WTC11 (cell line): ENCODE measurements around the gene ST6GALNAC6. TPM values are rescaled to one million over a fixed set of nuclear protein-coding genes. Genes with fewer than 3 reads are reported as not detected.
A peak's percentile ranks its signal among the peaks of the same experiment; 100 is the strongest.

Experiments
- ATAC-seq: fragments of 200-7000 bp; cut with Tn5 transposase; 2 replicates; pipeline ENCODE4 v1.10.0; 2021; ENCODE audit warnings: mild to moderate bottlenecking, moderate library complexity
- CTCF ChIA-PET: fragments of 300-600 bp; sonication (Branson Sonifier 250); formaldehyde crosslinking; loops from one replicate; lab custom pipeline; 2021; ENCODE audit warnings: antibody characterized with exemption; lab: Charles Lee
- POLR2A ChIA-PET: fragments of 350-600 bp; sonication (Branson Sonifier 250); formaldehyde crosslinking; loops from one replicate; lab custom pipeline; 2021; ENCODE audit warnings: antibody characterized with exemption; lab: Charles Lee
- DNase-seq: peaks from one replicate; pipeline ENCODE4 v3.0.0; 2021; ENCODE audit warnings: low spot score
- H3K27ac Mint-ChIP-seq: 2 replicates; pipeline ENCODE4 v1.8.0; 2021; ENCODE audit warnings: mixed read lengths
- H3K27me3 Mint-ChIP-seq: 2 replicates; pipeline ENCODE4 v1.8.0; 2021; ENCODE audit warnings: low read depth, mild to moderate bottlenecking, moderate library complexity, mixed read lengths
- H3K36me3 Mint-ChIP-seq: 2 replicates; pipeline ENCODE4 v1.8.0; 2021; ENCODE audit warnings: mixed read lengths
- H3K4me1 Mint-ChIP-seq: 2 replicates; pipeline ENCODE4 v1.8.0; 2022; ENCODE audit warnings: mixed read lengths
- H3K4me3 Mint-ChIP-seq: 2 replicates; pipeline ENCODE4 v1.8.0; 2021; ENCODE audit warnings: mild to moderate bottlenecking, moderate library complexity, mixed read lengths
- H3K9me3 Mint-ChIP-seq: 2 replicates; pipeline ENCODE4 v1.8.0; 2021; ENCODE audit warnings: mixed read lengths
- ATF1 ChIP-seq: sonication (generic); formaldehyde crosslinking; IDR thresholded peaks from 2 replicates; pipeline ENCODE4 v1.8.1; 2023; ENCODE audit warnings: mild to moderate bottlenecking, moderate library complexity, missing genetic modification reagents
- ELF4 ChIP-seq: sonication (generic); formaldehyde crosslinking; IDR thresholded peaks from 2 replicates; pipeline ENCODE4 v1.8.1; 2022; ENCODE audit warnings: low read depth, mild to moderate bottlenecking, moderate library complexity, missing genetic modification reagents
- EMX1 ChIP-seq: fragments of 250-450 bp; sonication (Bioruptor Pico); IDR thresholded peaks from 2 replicates; pipeline ENCODE4 v1.8.0; 2021; ENCODE audit warnings: mild to moderate bottlenecking
- ESRRA ChIP-seq: sonication (generic); formaldehyde crosslinking; IDR thresholded peaks from 2 replicates; pipeline ENCODE4 v1.8.1; 2022; ENCODE audit warnings: mild to moderate bottlenecking, missing genetic modification reagents, borderline replicate concordance
- KAT7 ChIP-seq: sonication (generic); formaldehyde crosslinking; IDR thresholded peaks from 2 replicates; pipeline ENCODE4 v1.8.1; 2023; ENCODE audit warnings: missing genetic modification reagents, mild to moderate bottlenecking, borderline replicate concordance
- MYBL2 ChIP-seq: sonication (generic); formaldehyde crosslinking; IDR thresholded peaks from 2 replicates; pipeline ENCODE4 v1.8.1; 2023; ENCODE audit warnings: mild to moderate bottlenecking, moderate library complexity, missing genetic modification reagents
- TCF7 ChIP-seq: sonication (generic); formaldehyde crosslinking; IDR thresholded peaks from 2 replicates; pipeline ENCODE4 v1.8.0; 2022; ENCODE audit warnings: mild to moderate bottlenecking, low read depth, missing genetic modification reagents, moderate library complexity
- TEAD4 ChIP-seq: sonication (generic); formaldehyde crosslinking; IDR thresholded peaks from 2 replicates; pipeline ENCODE4 v1.8.0; 2022; ENCODE audit warnings: mild to moderate bottlenecking, missing genetic modification reagents
- ZBTB21 ChIP-seq: sonication (generic); formaldehyde crosslinking; IDR thresholded peaks from 2 replicates; pipeline ENCODE4 v1.8.1; 2023; ENCODE audit warnings: mild to moderate bottlenecking, missing genetic modification reagents, borderline replicate concordance
- ZNF121 ChIP-seq: sonication (generic); formaldehyde crosslinking; IDR thresholded peaks from 2 replicates; pipeline ENCODE4 v1.8.0; 2023; ENCODE audit warnings: missing genetic modification reagents
- ZNF423 ChIP-seq: fragments of 250-450 bp; sonication (Bioruptor Pico); IDR thresholded peaks from 2 replicates; pipeline ENCODE4 v2.1.2; 2022; ENCODE audit warnings: mild to moderate bottlenecking, moderate library complexity
- total RNA-seq: library from RNA; stranded (reverse); gene quantifications from 3 replicates; pipeline ENCODE4 v1.2.3, GENCODE V29; 2021
- TF ChIP-seq, protein P1 (sequence below): fragments of 250-450 bp; sonication (Bioruptor Pico); IDR thresholded peaks from 2 replicates; pipeline ENCODE4 v1.9.0; 2021; ENCODE audit warnings: moderate library complexity, mild to moderate bottlenecking, inconsistent platforms, borderline replicate concordance
- TF ChIP-seq, protein P2 (sequence below): sonication (generic); formaldehyde crosslinking; IDR thresholded peaks from 2 replicates; pipeline ENCODE4 v1.8.1; 2023; ENCODE audit warnings: mild to moderate bottlenecking, missing genetic modification reagents
- TF ChIP-seq, protein P3 (sequence below): sonication (generic); formaldehyde crosslinking; IDR thresholded peaks from 2 replicates; pipeline ENCODE4 v1.8.0; 2022; ENCODE audit warnings: mild to moderate bottlenecking, missing genetic modification reagents
- TF ChIP-seq, protein P4 (sequence below): fragments of 200-600 bp; IDR thresholded peaks from 2 replicates; pipeline ENCODE4 v1.8.0; 2022; ENCODE audit warnings: antibody characterized with exemption
- TF ChIP-seq, protein P5 (sequence below): fragments of 250-450 bp; sonication (Bioruptor Pico); IDR thresholded peaks from 2 replicates; pipeline ENCODE4 v1.8.0; 2021; ENCODE audit warnings: mild to moderate bottlenecking
- TF ChIP-seq, protein P6 (sequence below): sonication (generic); formaldehyde crosslinking; IDR thresholded peaks from 2 replicates; pipeline ENCODE4 v1.8.1; 2022; ENCODE audit warnings: low read depth, mild to moderate bottlenecking, moderate library complexity, missing genetic modification reagents, borderline replicate concordance
- TF ChIP-seq, protein P7 (sequence below): sonication (generic); formaldehyde crosslinking; IDR thresholded peaks from 2 replicates; pipeline ENCODE4 v1.8.1; 2022; ENCODE audit warnings: low read depth, missing genetic modification reagents, borderline replicate concordance
- TF ChIP-seq, protein P8 (sequence below): sonication (generic); formaldehyde crosslinking; IDR thresholded peaks from 2 replicates; pipeline ENCODE4 v1.8.0; 2022; ENCODE audit warnings: mild to moderate bottlenecking, missing genetic modification reagents

Gene ST6GALNAC6
- total RNA-seq, 1 experiment from 2014 or later, result 47.5 TPM

DNA sequence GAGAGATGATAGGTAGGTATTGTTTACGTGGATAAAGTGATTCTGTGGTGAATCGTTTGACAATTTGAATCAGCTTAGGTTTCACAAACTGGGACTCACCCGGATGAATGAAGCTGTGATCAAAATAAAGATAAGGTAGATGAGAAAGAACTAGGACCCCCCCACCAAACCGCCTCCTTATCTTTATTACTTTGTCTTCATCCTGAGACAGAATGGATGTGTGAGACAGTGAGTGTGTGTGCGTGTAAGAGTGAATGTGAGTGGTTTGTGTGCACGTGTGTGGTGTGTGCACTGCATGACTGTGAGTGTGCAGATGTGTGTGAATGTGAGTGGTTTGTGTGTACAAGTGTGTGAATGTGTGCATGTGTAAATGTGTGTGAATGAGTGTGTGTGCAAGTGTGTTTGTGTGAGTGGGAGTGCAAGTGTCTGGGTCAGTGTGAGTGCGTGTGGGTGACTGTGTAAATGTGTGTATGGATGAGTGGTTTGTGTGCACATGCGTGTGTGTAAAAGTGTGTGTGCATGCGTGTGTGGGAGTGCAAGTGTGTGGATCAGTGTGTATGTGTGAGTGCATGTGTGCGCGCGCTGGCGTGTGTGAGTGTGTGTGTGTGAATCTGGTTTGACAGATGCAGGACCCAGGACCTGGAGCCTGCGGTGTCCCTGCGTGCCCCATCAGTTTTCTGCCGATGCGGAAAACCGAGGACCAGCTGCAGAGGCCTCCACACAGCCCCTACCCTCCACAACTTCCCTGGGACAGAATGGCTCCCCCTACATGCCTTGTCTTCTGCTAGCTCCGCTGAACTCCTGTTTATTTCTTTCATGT, 33.5 kb downstream of the ST6GALNAC6 start:
- Mint-ChIP-seq H3K4me1 (peaks cover 10% of the 10 kb centered on the region), H3K27me3 (no peaks in the 10 kb centered on the region), H3K4me3 (no peak overlapping the region), H3K9me3 (no peaks in the 10 kb centered on the region), H3K27ac (peak overlapping the region; percentile 57)
- POLR2A ChIA-PET, result interaction anchor here (0.6 to 1.1 kb wide), 2 partner anchors 11 to 19 kb away, joined by 3 read pairs; partner anchors contain the start of gene ENG
- DNase-seq, result no peak
- ATAC-seq, result no peak
- TF ChIP-seq, protein P1, sequence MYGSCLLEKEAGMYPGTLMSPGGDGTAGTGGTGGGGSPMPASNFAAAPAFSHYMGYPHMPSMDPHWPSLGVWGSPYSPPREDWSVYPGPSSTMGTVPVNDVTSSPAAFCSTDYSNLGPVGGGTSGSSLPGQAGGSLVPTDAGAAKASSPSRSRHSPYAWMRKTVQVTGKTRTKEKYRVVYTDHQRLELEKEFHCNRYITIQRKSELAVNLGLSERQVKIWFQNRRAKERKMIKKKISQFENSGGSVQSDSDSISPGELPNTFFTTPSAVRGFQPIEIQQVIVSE (CRISPR knock-in tag), result no peak
- TF ChIP-seq ESRRA (CRISPR knock-in tag) (no peak), ZNF423 (no peak)
- TF ChIP-seq, protein P2, sequence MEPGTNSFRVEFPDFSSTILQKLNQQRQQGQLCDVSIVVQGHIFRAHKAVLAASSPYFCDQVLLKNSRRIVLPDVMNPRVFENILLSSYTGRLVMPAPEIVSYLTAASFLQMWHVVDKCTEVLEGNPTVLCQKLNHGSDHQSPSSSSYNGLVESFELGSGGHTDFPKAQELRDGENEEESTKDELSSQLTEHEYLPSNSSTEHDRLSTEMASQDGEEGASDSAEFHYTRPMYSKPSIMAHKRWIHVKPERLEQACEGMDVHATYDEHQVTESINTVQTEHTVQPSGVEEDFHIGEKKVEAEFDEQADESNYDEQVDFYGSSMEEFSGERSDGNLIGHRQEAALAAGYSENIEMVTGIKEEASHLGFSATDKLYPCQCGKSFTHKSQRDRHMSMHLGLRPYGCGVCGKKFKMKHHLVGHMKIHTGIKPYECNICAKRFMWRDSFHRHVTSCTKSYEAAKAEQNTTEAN (CRISPR knock-in tag), result peak; percentile 96; the same call in 1 of the 2 replicates
- TF ChIP-seq, all 79 proteins: peak for 1
- no peaks in the 10 kb centered on the region for H3K36me3 Mint-ChIP-seq
- CTCF ChIA-PET, result interaction anchor here (1.1 to 1.4 kb wide), 3 partner anchors 39 to 131 kb away, joined by 3 to 4 read pairs (median 3); partner anchors contain the start of gene TOR2A

DNA sequence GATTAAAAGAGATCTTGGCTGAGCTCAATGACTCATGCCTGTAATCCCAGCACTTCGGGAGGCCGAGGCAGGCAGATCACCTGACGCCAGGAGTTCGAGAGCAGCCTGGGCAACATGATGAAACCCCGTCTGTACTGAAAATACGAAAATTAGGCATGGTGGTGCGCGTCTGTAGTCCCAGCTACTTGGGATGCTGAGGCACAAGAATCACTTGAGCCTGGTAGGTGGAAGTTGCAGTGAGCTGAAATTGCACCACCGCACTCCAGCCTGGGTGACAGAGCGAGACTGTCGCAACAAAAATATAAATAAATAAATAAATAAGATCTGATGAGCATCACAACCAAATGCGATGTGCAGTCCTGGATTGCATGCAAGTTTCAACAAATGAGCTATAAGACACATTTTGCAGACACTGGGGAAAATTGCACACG, 36.2 kb downstream of the ST6GALNAC6 start:
- ChIA-PET CTCF (interaction anchor here (0.6 to 1.4 kb wide), 7 partner anchors 19 to 1099 kb away, joined by 3 to 4 read pairs (median 3); partner anchors contain the start of genes CDK9 and TOR2A), POLR2A (interaction anchor here (0.8 to 1.6 kb wide), 2 partner anchors 9 to 121 kb away, joined by 3 read pairs; partner anchors contain the start of gene ENG)

More for the DNA sequence above, 36.2 kb downstream of the ST6GALNAC6 start:
- Mint-ChIP-seq H3K4me3 (no peak overlapping the region), H3K27ac (peak overlapping the region; percentile 60; the same call in 1 of the 2 replicates), H3K27me3 (no peaks in the 10 kb centered on the region), H3K36me3 (no peaks in the 10 kb centered on the region), H3K4me1 (0 out of 2 replicates have a peak, but pooled peaks cover under 1% of the 10 kb centered on the region), H3K9me3 (no peaks in the 10 kb centered on the region)
- no peak for ATAC-seq
- DNase-seq, result no peak
- TF ChIP-seq KAT7 (no peak), ELF4 (CRISPR knock-in tag) (no peak), EMX1 (CRISPR knock-in tag) (no peak), ZNF121 (CRISPR knock-in tag) (no peak), ZBTB21 (CRISPR knock-in tag) (no peak), ESRRA (CRISPR knock-in tag) (no peak), TCF7 (CRISPR knock-in tag) (no peak), MYBL2 (CRISPR knock-in tag) (no peak), TEAD4 (CRISPR knock-in tag) (no peak), ATF1 (CRISPR knock-in tag) (no peak)
- TF ChIP-seq, protein P3, sequence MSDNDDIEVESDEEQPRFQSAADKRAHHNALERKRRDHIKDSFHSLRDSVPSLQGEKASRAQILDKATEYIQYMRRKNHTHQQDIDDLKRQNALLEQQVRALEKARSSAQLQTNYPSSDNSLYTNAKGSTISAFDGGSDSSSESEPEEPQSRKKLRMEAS (CRISPR knock-in tag), result no peak
- TF ChIP-seq, protein P4, sequence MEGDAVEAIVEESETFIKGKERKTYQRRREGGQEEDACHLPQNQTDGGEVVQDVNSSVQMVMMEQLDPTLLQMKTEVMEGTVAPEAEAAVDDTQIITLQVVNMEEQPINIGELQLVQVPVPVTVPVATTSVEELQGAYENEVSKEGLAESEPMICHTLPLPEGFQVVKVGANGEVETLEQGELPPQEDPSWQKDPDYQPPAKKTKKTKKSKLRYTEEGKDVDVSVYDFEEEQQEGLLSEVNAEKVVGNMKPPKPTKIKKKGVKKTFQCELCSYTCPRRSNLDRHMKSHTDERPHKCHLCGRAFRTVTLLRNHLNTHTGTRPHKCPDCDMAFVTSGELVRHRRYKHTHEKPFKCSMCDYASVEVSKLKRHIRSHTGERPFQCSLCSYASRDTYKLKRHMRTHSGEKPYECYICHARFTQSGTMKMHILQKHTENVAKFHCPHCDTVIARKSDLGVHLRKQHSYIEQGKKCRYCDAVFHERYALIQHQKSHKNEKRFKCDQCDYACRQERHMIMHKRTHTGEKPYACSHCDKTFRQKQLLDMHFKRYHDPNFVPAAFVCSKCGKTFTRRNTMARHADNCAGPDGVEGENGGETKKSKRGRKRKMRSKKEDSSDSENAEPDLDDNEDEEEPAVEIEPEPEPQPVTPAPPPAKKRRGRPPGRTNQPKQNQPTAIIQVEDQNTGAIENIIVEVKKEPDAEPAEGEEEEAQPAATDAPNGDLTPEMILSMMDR, result no peak
- TF ChIP-seq, protein P5, sequence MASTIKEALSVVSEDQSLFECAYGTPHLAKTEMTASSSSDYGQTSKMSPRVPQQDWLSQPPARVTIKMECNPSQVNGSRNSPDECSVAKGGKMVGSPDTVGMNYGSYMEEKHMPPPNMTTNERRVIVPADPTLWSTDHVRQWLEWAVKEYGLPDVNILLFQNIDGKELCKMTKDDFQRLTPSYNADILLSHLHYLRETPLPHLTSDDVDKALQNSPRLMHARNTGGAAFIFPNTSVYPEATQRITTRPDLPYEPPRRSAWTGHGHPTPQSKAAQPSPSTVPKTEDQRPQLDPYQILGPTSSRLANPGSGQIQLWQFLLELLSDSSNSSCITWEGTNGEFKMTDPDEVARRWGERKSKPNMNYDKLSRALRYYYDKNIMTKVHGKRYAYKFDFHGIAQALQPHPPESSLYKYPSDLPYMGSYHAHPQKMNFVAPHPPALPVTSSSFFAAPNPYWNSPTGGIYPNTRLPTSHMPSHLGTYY, result no peak
- TF ChIP-seq, protein P6, sequence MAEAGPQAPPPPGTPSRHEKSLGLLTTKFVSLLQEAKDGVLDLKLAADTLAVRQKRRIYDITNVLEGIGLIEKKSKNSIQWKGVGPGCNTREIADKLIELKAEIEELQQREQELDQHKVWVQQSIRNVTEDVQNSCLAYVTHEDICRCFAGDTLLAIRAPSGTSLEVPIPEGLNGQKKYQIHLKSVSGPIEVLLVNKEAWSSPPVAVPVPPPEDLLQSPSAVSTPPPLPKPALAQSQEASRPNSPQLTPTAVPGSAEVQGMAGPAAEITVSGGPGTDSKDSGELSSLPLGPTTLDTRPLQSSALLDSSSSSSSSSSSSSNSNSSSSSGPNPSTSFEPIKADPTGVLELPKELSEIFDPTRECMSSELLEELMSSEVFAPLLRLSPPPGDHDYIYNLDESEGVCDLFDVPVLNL (CRISPR knock-in tag), result no peak
- TF ChIP-seq, protein P7, sequence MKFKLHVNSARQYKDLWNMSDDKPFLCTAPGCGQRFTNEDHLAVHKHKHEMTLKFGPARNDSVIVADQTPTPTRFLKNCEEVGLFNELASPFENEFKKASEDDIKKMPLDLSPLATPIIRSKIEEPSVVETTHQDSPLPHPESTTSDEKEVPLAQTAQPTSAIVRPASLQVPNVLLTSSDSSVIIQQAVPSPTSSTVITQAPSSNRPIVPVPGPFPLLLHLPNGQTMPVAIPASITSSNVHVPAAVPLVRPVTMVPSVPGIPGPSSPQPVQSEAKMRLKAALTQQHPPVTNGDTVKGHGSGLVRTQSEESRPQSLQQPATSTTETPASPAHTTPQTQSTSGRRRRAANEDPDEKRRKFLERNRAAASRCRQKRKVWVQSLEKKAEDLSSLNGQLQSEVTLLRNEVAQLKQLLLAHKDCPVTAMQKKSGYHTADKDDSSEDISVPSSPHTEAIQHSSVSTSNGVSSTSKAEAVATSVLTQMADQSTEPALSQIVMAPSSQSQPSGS, result no peak
- TF ChIP-seq, protein P8, sequence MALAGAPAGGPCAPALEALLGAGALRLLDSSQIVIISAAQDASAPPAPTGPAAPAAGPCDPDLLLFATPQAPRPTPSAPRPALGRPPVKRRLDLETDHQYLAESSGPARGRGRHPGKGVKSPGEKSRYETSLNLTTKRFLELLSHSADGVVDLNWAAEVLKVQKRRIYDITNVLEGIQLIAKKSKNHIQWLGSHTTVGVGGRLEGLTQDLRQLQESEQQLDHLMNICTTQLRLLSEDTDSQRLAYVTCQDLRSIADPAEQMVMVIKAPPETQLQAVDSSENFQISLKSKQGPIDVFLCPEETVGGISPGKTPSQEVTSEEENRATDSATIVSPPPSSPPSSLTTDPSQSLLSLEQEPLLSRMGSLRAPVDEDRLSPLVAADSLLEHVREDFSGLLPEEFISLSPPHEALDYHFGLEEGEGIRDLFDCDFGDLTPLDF (CRISPR knock-in tag), result no peak
